G401.6 (cell line): Measurements from ENCODE around the gene CD1D.
"Not testable (repeated sequence)": the region's sequence is repeated elsewhere in the genome, so short reads cannot be mapped to it uniquely, and the experiment has no call there.

ENCODE experiments used
- FAIRE-seq: peaks from 2 replicates; lab custom pipeline; 2012; peaks lifted over from hg19 to GRCh38; lab: Jason Lieb, UNC

The CD1D gene

DNA sequence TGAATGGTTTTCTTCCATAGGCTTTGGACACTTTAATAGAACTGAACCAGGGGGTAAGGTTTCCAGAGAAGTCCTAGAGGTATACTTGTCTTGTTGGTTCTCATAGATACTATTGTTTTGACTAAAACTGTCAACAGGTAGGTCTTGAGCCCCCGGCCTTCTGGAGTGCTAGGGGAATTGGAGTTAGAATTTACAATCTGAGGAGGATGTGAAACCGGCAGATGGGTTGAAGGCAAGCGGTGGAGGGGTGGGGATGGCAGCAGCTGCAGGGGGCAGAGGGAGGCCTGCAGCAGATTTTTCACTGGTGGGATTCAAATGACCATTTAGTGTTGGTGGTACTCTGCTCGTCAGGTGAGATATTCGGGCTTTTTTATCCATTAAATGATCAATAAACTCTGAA, 4.3 kb upstream of the CD1D start:
- FAIRE-seq = no peak

DNA sequence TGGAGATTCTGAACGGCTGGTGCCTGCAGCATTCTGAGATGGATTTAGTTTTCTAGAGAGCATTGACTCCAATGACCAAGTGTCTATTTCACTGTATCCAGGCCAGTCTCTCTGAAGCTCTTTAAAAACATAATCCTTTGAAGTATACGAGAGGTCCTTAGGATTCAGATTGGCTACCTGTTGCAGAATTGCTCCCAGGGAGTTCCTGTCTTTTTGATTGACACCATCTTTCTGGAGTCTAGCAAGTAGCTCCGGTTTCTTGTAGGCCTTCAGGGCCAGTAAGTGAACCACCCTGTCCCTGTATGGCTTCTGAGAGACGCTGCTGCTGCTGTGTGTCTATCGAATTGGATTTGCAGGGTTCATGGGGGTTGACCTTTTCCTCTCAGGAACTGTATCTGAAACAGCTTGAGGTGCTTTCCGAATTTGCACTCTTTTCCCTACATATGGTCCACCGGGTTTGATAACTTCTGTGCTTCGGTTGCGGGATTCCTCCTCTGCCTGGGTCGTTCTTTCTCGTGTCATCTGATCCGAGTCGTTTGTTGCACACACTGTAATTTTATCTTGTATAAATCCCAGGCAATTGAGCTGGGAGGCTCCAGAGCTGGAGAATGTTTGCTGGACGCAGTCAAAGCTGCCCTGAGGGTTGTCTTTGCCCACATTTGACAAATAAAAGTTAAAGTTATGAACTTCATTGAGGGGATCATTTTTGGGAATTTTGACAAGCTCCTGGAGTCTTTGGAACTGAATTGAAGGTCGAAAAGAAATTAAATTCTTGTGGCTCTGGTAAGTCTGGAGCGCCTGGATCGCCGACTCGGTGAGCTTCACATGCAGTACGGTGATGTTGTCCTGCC, 3.6 kb upstream of the CD1D start:
- not testable (repeated sequence) for FAIRE-seq

DNA sequence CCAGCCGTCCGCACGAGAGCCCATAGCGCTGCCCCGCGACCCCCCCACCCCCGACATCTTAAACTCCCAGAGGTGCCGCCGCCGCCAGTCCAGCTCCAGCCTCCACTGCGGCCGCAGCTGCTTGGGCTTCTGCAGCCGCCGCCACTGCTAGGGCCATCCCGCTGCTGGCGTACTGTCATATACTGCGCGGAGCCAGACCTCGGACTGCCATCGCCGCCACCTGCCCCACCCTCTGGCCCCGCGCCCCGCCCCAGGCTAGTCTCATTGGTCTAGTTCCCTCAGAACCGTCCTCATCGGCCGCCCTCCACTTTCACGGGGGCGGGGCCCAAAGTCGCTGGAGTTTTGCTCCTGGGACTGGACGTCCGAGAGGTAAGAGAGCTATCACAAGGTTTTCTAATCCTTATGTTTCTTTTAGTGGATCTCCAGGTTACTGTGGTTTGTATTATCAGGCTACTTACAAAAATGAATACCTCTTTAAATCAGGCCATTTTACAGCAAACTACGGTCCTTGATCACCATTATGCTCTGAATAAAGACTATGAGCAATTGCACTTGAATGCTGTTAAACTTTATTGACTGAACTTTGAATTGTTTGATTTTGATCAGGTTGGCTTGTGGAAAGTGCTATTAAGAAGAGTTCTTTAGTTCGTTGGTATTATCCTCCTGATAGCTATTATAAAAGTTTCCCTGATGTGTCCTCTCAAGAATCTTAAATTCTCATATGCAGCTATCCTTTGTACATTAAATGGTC, 2.8 kb upstream of the CD1D start:
- no peak for FAIRE-seq

DNA sequence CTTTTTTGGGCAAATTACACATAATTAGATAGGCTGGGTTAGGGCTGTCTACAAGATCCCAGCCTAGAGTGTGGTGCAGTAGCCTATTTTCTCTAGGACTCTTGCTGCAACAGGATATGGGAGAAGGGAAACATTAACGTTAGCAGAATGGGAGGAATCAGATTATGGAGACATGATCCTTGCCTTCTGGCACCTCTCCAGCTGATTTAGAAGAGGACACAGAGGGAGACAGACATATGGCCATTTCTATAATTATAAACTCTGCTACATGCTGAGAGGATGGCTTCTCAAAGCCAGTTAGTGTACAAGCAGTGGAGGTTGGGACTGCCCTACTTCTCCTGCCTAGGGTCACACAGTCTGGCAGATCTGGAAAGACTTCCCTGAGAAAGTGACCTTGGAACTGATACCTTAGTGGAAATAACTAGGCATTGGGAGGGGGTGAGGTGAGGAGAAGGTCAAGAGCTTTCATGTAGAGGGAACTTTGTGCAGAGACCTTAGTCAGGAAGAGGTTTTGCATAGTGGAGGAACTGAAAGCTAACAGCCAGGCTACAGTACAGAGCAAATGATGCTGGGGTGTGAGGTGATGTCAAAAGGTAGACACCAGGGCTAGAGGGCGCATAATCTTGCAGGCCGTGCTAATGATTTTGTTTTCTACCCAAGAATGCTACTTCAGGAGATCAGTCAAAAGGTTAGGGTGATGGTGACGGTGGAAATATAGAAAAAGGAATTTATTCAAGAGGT, 1.2 kb upstream of the CD1D start:
- no peak for FAIRE-seq

DNA sequence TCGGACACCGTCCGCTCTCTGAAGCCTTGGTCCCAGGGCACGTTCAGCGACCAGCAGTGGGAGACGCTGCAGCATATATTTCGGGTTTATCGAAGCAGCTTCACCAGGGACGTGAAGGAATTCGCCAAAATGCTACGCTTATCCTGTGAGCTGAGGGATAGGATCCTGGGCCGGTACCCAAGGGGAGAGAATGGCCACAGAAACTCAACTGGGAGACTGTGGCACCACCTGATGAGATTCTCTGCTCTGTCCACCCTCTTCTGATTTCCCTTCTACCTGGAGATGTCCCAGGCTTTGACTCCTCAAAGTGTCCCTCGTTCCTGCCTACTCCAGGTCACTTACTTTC, 855 bp downstream of the CD1D start:
- FAIRE-seq = no peak

DNA sequence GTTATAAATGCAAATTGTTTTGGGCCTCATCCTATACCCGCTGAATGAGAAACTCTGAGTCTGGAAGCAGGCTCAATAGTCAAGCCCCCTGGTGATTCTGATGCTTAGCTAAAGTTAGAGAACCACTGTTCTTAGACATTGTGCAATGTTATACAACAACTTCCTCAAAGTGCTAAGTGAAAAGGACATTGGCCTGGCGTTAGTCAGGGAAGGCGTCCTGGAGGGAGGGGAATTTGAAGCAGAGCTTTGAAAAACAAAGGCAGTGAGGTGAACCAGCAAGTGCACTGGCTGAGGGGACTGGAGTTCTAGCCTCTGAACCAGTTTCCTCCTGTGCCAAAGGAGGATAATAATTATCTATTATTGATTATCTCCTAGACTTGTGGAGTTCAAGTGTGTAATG, 5.1 kb downstream of the CD1D start:
- FAIRE-seq = no peak

DNA sequence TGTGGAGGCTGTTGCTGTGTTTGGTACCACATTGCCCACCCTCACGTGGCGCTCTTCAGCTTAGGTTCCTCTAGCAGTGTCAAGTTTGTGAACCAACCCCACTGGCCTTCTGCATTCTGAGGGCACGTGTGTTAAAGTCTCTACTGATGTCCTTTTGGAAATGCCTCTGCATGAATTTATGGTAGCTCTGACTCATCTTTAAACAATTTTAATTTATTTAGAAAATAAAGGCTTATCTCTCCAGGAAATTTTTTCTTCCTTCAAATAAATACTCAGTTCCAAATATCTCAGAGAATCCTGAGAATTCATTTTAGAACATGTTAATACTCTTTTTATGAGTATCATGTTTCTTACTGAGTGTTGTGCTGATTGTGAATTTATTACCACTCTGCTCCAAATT, 5.5 kb downstream of the CD1D start:
- no peak for FAIRE-seq

DNA sequence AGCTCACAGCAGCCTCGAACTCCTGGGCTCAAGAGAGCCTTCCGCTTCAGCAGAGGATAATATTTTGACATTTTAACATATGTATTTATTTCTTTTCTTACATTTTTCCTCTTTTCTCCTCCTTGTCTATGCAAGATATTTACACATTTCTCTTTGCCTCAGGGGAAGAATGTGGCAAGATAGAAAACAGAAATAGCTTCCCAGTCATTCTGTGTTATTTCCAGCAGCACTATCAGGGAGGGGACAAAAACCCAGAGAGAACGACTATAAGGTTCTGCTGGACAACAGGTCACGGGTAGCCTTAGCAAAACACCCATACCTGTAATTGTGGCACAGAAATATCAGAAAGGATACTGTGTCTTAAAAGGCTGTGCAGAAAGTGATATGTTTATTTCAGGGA, 7.9 kb downstream of the CD1D start:
- FAIRE-seq = no peak

DNA sequence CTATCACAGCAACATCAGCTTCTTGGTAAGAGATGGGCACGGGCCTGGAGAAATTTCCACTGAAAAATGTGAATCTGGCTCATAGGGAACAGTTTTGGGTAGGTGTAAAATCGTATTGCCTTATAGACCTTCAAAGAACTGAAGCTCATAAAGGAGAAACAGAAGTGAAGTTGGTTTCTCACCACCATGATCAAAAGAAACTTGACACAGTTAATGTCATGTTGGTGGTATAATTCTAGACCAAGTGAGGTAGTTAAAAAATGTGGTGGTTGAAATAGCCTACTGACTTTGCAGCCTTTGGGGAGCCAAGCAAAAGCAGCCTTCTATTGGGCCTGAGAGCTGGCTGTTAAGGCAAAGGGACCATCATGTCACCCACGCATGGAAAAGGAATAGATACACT, 8.9 kb downstream of the CD1D start:
- FAIRE-seq = no peak

DNA sequence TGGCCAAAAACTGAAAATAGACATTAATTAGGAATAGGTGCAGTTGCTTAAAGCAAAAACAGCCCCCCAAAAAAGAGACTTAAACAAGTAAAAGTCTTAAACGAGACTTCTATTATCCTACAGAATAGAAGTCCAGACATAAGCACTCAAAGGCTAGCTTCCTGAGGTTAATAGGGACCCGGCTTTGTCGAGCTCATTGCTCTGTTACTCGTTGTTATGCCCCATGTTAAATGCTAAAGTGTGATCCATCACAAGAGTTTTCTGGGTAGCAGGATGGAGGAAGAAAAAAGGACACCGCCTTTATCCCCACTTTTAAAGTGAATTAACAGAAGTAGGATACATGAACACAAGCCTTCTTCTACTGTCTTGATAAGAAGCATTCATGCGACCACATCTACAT, 10.6 kb downstream of the CD1D start:
- no peak for FAIRE-seq

DNA sequence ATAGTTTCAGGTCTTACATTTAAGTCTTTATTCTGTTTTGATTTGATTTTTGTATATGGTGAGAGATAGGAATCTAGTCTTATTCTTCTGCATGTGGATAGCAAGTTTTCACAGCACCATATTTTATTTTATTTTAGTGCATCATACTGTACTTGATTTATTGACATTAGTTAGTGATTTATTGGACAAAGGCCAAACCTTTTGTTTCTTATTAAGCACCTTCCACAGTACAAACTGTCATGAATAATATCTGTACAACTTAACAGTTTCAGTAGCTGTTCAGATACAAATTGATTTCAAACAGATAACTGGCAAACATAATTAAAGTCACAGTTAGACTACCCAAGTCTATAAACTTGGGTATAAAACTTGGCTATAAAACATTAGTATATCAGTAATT, 15.8 kb downstream of the CD1D start:
- no peak for FAIRE-seq

DNA sequence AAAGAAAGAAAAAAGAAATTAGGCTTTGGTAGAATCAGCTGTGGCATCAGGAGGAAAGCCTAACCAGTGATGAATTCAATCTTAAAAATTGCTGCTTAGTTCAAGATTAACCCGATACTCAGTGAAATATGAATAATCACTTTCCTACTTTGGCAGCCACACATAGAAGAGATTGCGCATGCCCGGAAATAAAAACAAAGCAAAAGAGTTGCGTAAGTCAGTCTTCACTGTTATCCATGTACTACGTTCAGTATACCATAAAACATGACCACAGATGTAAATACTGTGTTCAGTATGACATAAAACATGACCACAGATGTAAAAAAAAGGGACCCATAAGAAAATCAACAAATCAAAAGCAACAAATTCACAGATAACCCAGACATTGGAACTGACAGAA, 19.2 kb downstream of the CD1D start:
- no peak for FAIRE-seq

DNA sequence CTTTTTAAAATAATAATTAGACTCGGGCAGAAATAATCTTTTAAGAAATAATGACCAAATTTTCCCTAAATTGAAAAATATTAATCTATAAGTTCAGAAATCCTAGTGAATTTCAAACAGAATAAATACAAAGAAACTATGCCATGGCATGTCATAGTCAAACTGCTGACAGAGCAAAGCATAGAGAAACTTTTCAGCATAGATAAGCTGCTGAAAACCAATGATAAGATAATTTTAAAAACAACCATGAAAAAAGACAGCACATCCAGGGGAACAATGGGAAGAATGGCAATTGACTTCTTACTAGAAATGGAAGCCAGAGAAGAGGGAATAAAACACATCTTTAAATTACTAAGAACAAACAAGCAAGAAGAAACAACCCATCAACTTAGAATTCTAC, 19.8 kb downstream of the CD1D start:
- no peak for FAIRE-seq

DNA sequence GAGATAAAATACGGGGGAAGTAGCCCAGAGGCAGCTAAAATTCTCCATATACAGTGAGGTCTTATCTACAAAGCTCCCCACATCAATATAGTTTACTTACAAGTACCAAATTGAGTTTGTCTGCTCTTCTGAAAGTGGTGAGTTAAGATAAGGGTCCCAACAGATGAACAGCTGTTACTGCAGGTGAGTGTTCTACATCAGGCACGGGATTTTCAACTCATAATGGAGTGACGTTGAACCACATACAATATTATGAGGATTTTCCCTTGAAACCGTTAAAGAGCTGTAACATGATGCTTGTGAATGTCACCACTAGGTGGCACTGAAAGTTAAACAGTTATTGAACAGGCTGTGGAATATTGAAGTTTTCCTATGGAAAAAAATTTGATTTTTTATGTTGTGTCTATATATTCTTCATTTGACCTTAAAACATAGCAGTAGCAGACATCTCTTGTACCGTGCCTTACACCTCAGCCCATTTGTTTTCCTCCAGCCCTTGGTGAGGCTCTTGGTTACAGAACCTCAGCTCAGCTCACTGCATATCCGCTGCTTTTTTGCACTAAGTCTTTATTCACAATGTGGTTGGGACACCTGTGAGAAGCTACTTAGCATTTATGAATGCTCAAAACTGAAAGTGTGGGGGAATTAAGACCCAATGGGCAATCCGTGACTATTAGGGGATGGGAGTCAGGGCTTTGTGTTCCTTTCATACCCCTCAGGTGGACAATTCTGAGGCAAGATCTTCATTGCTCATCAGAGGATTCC, 23.2 kb downstream of the CD1D start:
- FAIRE-seq = peak; percentile 93

DNA sequence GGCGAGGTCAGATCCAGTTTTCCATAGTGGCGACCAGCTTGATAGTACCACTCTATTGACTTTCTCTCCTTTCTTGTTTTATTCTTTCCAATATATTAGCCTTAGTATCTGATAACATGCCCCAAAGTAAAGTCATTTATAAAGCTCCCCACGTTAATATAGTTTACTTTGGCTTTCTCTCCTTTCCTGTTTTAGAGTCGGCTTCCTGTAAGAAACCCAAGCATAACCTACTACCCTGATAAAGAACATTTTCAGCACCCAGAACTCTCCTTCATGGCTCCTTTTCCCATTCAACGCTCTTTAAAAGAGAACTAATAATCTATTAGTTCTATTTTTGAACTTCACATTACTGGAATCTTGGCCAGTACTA, 23.7 kb downstream of the CD1D start:
- FAIRE-seq = no peak

DNA sequence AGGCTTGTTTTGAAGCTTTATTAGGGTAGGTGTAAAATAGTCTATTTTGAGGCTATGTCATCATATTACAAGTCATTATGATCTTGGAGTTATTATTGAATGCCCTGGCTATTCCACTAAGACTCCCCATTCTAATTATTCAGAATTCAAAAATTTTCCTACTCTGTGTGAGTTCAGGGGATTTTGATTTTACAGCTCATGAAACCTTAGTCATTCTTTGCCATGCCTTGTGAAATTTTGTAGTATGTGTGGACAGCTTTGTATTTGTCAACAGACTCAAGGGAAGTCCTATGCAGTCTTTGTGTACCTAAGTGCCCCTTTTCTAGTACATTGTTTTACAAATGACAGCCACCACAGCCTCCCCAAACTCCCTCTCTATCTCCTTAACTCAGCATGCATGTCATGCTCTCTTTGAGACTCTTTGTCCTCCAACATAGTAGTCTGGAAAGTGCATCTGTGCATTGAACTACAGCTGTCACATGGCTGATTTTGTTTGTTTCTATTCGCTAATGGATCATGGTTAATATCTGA, 28.0 kb downstream of the CD1D start:
- FAIRE-seq = no peak

DNA sequence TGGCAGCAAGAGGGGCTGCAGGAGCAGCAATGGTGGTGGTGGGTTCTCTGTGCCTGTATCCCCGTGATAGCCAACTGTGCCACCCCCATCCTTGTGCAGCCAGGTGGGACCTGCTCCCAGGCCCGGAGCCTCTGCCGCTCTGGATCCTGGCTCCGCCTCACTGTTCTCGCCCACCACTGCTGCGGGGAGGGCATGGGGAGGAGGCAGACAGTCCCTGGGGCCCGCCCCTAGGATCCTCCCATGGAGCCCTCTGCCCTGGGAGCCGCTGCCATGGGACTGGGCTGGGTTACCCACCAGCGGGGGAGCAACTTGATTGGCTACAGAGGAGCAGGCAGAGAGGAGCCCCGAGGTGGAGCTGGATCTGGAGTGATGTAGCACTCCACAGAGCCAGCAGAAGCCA, 31.6 kb downstream of the CD1D start:
- FAIRE-seq = no peak

DNA sequence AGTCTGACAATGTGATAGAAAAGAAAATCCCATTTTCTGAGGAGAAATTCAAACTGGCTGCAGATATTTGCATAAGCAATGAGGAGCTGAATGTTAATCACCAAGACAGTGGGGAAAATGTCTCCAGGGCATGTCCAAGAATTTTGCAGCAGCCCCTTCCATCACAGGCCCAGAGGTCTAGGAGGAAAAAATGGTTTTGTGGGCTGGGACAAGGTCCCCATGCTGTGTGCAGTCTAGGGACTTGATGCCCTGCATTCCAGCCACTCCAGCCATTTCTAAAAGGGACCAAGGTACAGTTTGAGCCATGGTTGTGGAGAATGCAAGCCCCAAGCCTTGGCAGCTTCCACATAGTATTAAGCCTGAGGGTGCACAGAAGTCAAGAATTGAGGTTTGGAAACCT, 42.8 kb downstream of the CD1D start:
- FAIRE-seq = not testable (repeated sequence)

DNA sequence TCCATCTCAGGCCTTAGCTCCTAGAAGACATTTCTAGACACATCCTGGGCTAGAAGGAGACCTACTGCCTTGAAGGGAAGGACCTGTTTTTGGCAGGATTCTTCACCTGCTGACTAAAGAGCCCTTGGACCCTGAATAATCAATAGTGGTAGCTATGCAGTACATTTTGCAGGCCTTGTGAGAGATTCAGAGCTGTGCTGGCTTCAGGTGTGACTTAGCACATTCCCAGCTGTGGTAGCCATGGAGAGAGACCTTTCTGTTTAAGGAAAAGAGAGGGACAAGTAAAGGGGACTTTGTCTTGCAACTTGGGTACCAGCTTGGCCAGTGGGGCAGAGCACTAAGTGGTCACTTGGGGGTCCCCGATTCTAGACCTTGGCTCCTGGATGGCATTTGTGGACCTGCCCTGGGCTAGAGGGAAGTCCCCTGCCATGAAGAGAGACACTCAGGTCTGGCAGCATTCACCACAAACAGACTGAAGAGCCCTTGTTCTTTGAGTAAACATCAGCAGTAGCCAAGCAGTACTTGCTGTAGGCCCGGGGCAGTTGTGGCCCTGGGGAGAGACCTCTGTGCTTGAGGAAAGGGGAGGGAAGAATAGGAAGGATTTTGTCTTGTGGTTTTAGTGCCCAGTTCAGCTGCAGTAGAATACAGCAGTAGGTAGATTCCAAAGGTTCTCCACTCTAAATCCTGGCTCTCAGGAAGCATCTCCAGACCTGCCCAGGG, 47.4 kb downstream of the CD1D start:
- no peak for FAIRE-seq
